Panc1 (cell line): ENCODE measurements around the gene TMPRSS3. TPM values are rescaled to one million over a fixed set of nuclear protein-coding genes. Genes with fewer than 3 reads are reported as not detected.

Experiments used
- ATAC-seq: fragments of 200-7000 bp; cut with Tn5 transposase; 2 replicates; pipeline ENCODE4 v1.9.1; 2020; ENCODE audit warnings: mild to moderate bottlenecking, moderate library complexity
- BruUV-seq: library from RNA; stranded (reverse); fragments of 400-500 nt; replicated peaks from 2 replicates; lab custom pipeline; 2021; lab: Mats Ljungman, UMichigan
- CTCF ChIA-PET: fragments of 300-600 bp; sonication (Branson Sonifier 250); formaldehyde crosslinking; loops from one replicate; lab custom pipeline; 2022; ENCODE audit warnings: antibody characterized with exemption; lab: Charles Lee
- POLR2A ChIA-PET: fragments of 300-600 bp; sonication (Branson Sonifier 250); formaldehyde crosslinking; loops from one replicate; lab custom pipeline; 2022; ENCODE audit warnings: antibody characterized with exemption; lab: Charles Lee
- DNase-seq: peaks from one replicate; pipeline ENCODE4 v3.0.0-alpha.2; 2010; ENCODE audit warnings: low read depth, low spot score
- H3K27ac ChIP-seq: 2 replicates; pipeline ENCODE4 v1.5.1; 2011; ENCODE audit warnings: mild to moderate bottlenecking, low read length, inconsistent platforms
- H3K27me3 ChIP-seq: fragments of 200-500 bp; sonication (Bioruptor generic); 2 replicates; pipeline ENCODE4 v1.6.0; 2014; ENCODE audit warnings: low read length, inconsistent platforms; ENCODE audit not compliant: control insufficient read depth, insufficient read depth
- H3K36me3 ChIP-seq: fragments of 200-500 bp; sonication (Bioruptor generic); 2 replicates; pipeline ENCODE4 v1.5.1; 2014; ENCODE audit warnings: inconsistent platforms, mild to moderate bottlenecking, low read length, moderate library complexity; ENCODE audit not compliant: control insufficient read depth, insufficient read depth
- H3K4me1 ChIP-seq: 2 replicates; pipeline ENCODE4 v1.5.1; 2011; ENCODE audit warnings: inconsistent platforms, mild to moderate bottlenecking, low read length, moderate library complexity; ENCODE audit not compliant: control insufficient read depth, insufficient read depth
- H3K4me3 ChIP-seq, 2 experiments: 2 replicates each; pipeline ENCODE4 v1.5.1; 2011 to 2012; ENCODE audit warnings: low read depth in 2 of 2, low read length in 2 of 2, mild to moderate bottlenecking in 2 of 2, inconsistent platforms in 1 of 2, moderate library complexity in 1 of 2
- H3K9me3 ChIP-seq: fragments of 200-500 bp; sonication (Bioruptor generic); 2 replicates; pipeline ENCODE4 v1.5.1; 2014; ENCODE audit warnings: low read depth, mild to moderate bottlenecking, inconsistent platforms, low read length, moderate library complexity; ENCODE audit not compliant: control insufficient read depth, insufficient read depth
- POLR2AphosphoS5 ChIP-seq: IDR thresholded peaks from 2 replicates; pipeline ENCODE4 v1.6.1; 2012; ENCODE audit warnings: mild to moderate bottlenecking, low read depth, low read length, moderate library complexity
- SIN3A ChIP-seq: IDR thresholded peaks from 2 replicates; pipeline ENCODE4 v1.6.1; 2012; ENCODE audit warnings: low read depth, mild to moderate bottlenecking, low read length, moderate library complexity, borderline replicate concordance; ENCODE audit not compliant: insufficient read depth
- TCF7L2 ChIP-seq: IDR thresholded peaks from 2 replicates; pipeline ENCODE4 v1.6.1; 2011; ENCODE audit warnings: mild to moderate bottlenecking, low read depth, low read length, inconsistent platforms
- in situ Hi-C: cut with HindIII; loops from 2 replicates; pipeline ENCODE4 v1.10.0; 2016; ENCODE audit warnings: low sequenced_read_pairs, low pct_unique_long_range_greater_than_20kb
- intact Hi-C: fragments of 100-400 bp; cut with micrococcal nuclease; formaldehyde crosslinking; loops from one replicate; pipeline ENCODE4 v1.10.0; 2022; ENCODE audit not compliant: unreplicated experiment
- total RNA-seq: library from RNA; stranded (reverse); gene quantifications from one replicate; pipeline ENCODE4 v1.2.1, GENCODE V29; 2021; ENCODE audit not compliant: unreplicated experiment
- TF ChIP-seq, protein P1 (sequence below), 2 experiments: IDR thresholded peaks; 2 replicates each; pipeline ENCODE4 v1.6.1; 2011 to 2012; ENCODE audit warnings: low read depth in 2 of 2, control low read depth in 1 of 2, low read length in 1 of 2, mild to moderate bottlenecking in 1 of 2, moderate library complexity in 1 of 2; ENCODE audit not compliant: insufficient read depth in 1 of 2
- TF ChIP-seq, protein P2 (sequence below): fragments of 450-650 bp; IDR thresholded peaks from 2 replicates; pipeline ENCODE4 v1.5.1; 2017; ENCODE audit warnings: mild to moderate bottlenecking

Gene TMPRSS3
- total RNA-seq, 1 experiment from 2014 or later = not detected

DNA sequence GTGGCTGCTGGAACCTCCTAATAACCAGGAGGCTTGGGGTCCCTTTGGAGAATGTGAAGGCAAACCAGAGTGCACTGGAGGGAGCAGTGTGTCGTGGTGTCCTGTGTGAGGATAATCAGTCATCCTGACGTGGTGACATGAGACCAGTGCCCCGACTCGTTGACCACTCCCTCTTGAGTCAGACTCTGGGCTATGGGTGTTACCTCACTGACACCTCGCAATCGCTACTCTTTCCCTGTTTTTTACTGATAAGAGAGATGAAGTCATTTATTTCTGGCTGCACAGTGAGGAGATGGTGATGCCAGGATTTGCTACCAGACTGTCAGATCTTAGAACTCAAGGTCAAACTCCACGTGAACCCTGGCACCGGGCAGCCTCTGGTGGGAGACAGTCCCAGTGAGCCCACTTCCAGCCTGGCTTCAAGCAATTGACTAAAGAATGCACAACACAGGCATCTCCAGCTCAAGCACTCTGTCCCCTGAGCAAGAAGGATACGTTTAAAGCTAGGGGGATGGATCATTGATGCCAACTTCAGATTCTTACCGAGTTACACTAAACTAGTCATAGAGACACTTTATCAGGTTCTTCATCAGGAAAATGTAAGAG, 38.2 kb upstream of the TMPRSS3 start:
- no TSS peak for BruUV-seq
- ChIA-PET POLR2A (no interaction called here), CTCF (no interaction called here)
- no peak overlapping the region for H3K27ac ChIP-seq
- DNase-seq = no peak
- no peaks in the 10 kb centered on the region for H3K4me1 ChIP-seq
- intact Hi-C loops = no loop called here
- in situ Hi-C loops = no loop called here
- no peak for ATAC-seq
- H3K36me3 ChIP-seq = no peaks in the 10 kb centered on the region
- no peak overlapping the region for H3K4me3 ChIP-seq
- no peak for TF ChIP-seq TCF7L2
- no peak for TF ChIP-seq SIN3A
- TF ChIP-seq, protein P1, sequence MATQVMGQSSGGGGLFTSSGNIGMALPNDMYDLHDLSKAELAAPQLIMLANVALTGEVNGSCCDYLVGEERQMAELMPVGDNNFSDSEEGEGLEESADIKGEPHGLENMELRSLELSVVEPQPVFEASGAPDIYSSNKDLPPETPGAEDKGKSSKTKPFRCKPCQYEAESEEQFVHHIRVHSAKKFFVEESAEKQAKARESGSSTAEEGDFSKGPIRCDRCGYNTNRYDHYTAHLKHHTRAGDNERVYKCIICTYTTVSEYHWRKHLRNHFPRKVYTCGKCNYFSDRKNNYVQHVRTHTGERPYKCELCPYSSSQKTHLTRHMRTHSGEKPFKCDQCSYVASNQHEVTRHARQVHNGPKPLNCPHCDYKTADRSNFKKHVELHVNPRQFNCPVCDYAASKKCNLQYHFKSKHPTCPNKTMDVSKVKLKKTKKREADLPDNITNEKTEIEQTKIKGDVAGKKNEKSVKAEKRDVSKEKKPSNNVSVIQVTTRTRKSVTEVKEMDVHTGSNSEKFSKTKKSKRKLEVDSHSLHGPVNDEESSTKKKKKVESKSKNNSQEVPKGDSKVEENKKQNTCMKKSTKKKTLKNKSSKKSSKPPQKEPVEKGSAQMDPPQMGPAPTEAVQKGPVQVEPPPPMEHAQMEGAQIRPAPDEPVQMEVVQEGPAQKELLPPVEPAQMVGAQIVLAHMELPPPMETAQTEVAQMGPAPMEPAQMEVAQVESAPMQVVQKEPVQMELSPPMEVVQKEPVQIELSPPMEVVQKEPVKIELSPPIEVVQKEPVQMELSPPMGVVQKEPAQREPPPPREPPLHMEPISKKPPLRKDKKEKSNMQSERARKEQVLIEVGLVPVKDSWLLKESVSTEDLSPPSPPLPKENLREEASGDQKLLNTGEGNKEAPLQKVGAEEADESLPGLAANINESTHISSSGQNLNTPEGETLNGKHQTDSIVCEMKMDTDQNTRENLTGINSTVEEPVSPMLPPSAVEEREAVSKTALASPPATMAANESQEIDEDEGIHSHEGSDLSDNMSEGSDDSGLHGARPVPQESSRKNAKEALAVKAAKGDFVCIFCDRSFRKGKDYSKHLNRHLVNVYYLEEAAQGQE (IDR thresholded peaks at IDR 0.05; ENCODE audit: insufficient read depth in 1 of 2, low read depth in 2 of 2, low read length in 1 of 2) = no peak
- TF ChIP-seq, protein P2, sequence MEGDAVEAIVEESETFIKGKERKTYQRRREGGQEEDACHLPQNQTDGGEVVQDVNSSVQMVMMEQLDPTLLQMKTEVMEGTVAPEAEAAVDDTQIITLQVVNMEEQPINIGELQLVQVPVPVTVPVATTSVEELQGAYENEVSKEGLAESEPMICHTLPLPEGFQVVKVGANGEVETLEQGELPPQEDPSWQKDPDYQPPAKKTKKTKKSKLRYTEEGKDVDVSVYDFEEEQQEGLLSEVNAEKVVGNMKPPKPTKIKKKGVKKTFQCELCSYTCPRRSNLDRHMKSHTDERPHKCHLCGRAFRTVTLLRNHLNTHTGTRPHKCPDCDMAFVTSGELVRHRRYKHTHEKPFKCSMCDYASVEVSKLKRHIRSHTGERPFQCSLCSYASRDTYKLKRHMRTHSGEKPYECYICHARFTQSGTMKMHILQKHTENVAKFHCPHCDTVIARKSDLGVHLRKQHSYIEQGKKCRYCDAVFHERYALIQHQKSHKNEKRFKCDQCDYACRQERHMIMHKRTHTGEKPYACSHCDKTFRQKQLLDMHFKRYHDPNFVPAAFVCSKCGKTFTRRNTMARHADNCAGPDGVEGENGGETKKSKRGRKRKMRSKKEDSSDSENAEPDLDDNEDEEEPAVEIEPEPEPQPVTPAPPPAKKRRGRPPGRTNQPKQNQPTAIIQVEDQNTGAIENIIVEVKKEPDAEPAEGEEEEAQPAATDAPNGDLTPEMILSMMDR = no peak
- no peak for TF ChIP-seq POLR2AphosphoS5
- peaks cover 5% of the 10 kb centered on the region; the same call in 1 of the 2 replicates for H3K9me3 ChIP-seq
- peaks cover 3% of the 10 kb centered on the region; the same call in 1 of the 2 replicates for H3K27me3 ChIP-seq

DNA sequence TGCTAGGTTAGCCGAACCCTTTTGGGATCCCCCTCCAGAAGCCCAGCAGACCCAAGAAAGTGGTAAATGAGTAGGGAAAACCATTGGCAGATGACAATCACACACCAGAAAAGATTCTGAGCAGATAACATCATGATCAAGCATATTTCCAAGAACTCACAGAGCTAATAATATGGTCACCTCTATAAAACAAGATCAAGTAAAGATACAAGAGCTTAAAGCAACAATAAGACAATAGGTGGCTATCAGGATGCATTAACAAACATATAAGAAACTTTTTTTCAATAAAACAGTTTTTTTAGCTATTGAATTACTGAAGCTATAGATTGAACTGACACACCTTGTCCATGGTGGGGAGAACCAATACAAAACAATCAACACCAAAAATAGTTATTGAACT, 36.8 kb upstream of the TMPRSS3 start:
- Histone ChIP-seq H3K27me3 (peaks cover 3% of the 10 kb centered on the region; the same call in 1 of the 2 replicates), H3K4me3 (no peak overlapping the region), H3K27ac (no peak overlapping the region), H3K4me1 (no peaks in the 10 kb centered on the region), H3K36me3 (no peaks in the 10 kb centered on the region), H3K9me3 (peaks cover 5% of the 10 kb centered on the region; the same call in 1 of the 2 replicates)
- no peak for TF ChIP-seq SIN3A
- TF ChIP-seq TCF7L2 = no peak
- TF ChIP-seq, protein P2 = no peak
- TF ChIP-seq, protein P1 (IDR thresholded peaks at IDR 0.05; ENCODE audit: insufficient read depth in 1 of 2, low read depth in 2 of 2, low read length in 1 of 2) = no peak
- no peak for TF ChIP-seq POLR2AphosphoS5
- intact Hi-C loops (no loop called here), in situ Hi-C loops (no loop called here)
- no peak for ATAC-seq
- ChIA-PET POLR2A (no interaction called here), CTCF (no interaction called here)
- no peak for DNase-seq
- BruUV-seq = no TSS peak
